HPDE6-E6E7 (cell line): ENCODE data around the gene THSD4.
A peak's percentile ranks its signal among the peaks of the same experiment; 100 is the strongest.

Experiments
- DNase-seq: peaks from one replicate; pipeline ENCODE4 v3.0.0; 2011; ENCODE audit warnings: missing footprints; ENCODE audit errors: extremely low spot score

Gene THSD4

GRCh38 chr15:71114887-71115566 lies at the start of gene THSD4:
Gene THSD4 (plus strand): TSS chr15:71115471.
- DNase-seq = peak; percentile 70

GRCh38 chr15:71066983-71067382 lies 48.3 kb upstream of the THSD4 start:
- no peak for DNase-seq

GRCh38 chr15:71069693-71070092 lies 45.6 kb upstream of the THSD4 start:
- no peak for DNase-seq

- no peak for DNase-seq
Measured at GRCh38 chr15:71071529-71071928, 43.7 kb upstream of the THSD4 start.

- DNase-seq = no peak
Measured at GRCh38 chr15:71072423-71072822, 42.8 kb upstream of the THSD4 start.

- DNase-seq = no peak
Measured at GRCh38 chr15:71078506-71079207, 36.6 kb upstream of the THSD4 start.

- no peak for DNase-seq
Measured at GRCh38 chr15:71079208-71080044, 35.8 kb upstream of the THSD4 start.

- DNase-seq = no peak
Measured at GRCh38 chr15:71080166-71080565, 35.1 kb upstream of the THSD4 start.

GRCh38 chr15:71080705-71081104 lies 34.6 kb upstream of the THSD4 start:
- DNase-seq = no peak

GRCh38 chr15:71082803-71083202 lies 32.5 kb upstream of the THSD4 start:
- DNase-seq = no peak

- no peak for DNase-seq
Measured at GRCh38 chr15:71083349-71083748, 31.9 kb upstream of the THSD4 start.

GRCh38 chr15:71084264-71084663 lies 31.0 kb upstream of the THSD4 start:
- no peak for DNase-seq

GRCh38 chr15:71085809-71086208 lies 29.5 kb upstream of the THSD4 start:
- DNase-seq = no peak

- no peak for DNase-seq
Measured at GRCh38 chr15:71088155-71088554, 27.1 kb upstream of the THSD4 start.

- DNase-seq = no peak
Measured at GRCh38 chr15:71088683-71089082, 26.6 kb upstream of the THSD4 start.

GRCh38 chr15:71089801-71090200 lies 25.5 kb upstream of the THSD4 start:
- no peak for DNase-seq

- DNase-seq = no peak
Measured at GRCh38 chr15:71091601-71092000, 23.7 kb upstream of the THSD4 start.

- DNase-seq = no peak
Measured at GRCh38 chr15:71092056-71092600, 23.1 kb upstream of the THSD4 start.

- DNase-seq = peak; percentile 88
Measured at GRCh38 chr15:71093054-71094024, 21.9 kb upstream of the THSD4 start.

GRCh38 chr15:71094137-71094536 lies 21.1 kb upstream of the THSD4 start:
- DNase-seq = no peak

- DNase-seq = no peak
Measured at GRCh38 chr15:71096676-71097075, 18.6 kb upstream of the THSD4 start.
